DND-41 (cell line): ENCODE results near the gene COMTD1.
"Not testable (repeated sequence)": the region's sequence is repeated elsewhere in the genome, so short reads cannot be mapped to it uniquely, and the experiment has no call there.

ENCODE experiments used
- ATAC-seq: fragments of 200-7000 bp; cut with Tn5 transposase; 3 replicates; pipeline ENCODE4 v1.9.1; 2021; ENCODE audit warnings: low read depth; ENCODE audit not compliant: insufficient read depth
- DNase-seq: peaks from one replicate; pipeline ENCODE4 v3.0.0-alpha.2; 2020
- H2AFZ ChIP-seq: 2 replicates; pipeline ENCODE4 v1.6.0; 2012; ENCODE audit warnings: low read depth, low read length
- H3K27ac ChIP-seq: 2 replicates; pipeline ENCODE4 v1.5.1; 2012; ENCODE audit warnings: low read length, inconsistent platforms
- H3K27me3 ChIP-seq: fragments of 200-600 bp; sonication (generic); 2 replicates; pipeline ENCODE4 v1.6.0; 2012; ENCODE audit warnings: low read length, mild to moderate bottlenecking, inconsistent platforms; ENCODE audit not compliant: insufficient read depth, poor library complexity
- H3K36me3 ChIP-seq: 2 replicates; pipeline ENCODE4 v1.5.1; 2012; ENCODE audit warnings: low read length, inconsistent platforms; ENCODE audit not compliant: insufficient read depth
- H3K4me1 ChIP-seq: 2 replicates; pipeline ENCODE4 v1.5.1; 2012; ENCODE audit warnings: mild to moderate bottlenecking, low read length; ENCODE audit not compliant: insufficient read depth
- H3K4me2 ChIP-seq: 2 replicates; pipeline ENCODE4 v1.6.0; 2012; ENCODE audit warnings: mild to moderate bottlenecking, moderate library complexity, low read length, inconsistent platforms; ENCODE audit not compliant: insufficient read depth
- H3K4me3 ChIP-seq, 2 experiments: fragments of 200-600 bp in 1 of 2; shearing (Covaris generic) in 1 of 2; 2 replicates each; pipeline ENCODE4 v1.5.1; 2012 to 2016; ENCODE audit warnings: inconsistent platforms in 2 of 2, low read length in 2 of 2, mild to moderate bottlenecking in 2 of 2, low read depth in 1 of 2, moderate library complexity in 1 of 2
- H3K79me2 ChIP-seq: 2 replicates; pipeline ENCODE4 v1.6.0; 2012; ENCODE audit warnings: low read length, inconsistent platforms; ENCODE audit not compliant: insufficient read depth
- H3K9ac ChIP-seq: 2 replicates; pipeline ENCODE4 v1.6.0; 2012; ENCODE audit warnings: low read depth, mild to moderate bottlenecking, inconsistent platforms, low read length, moderate library complexity
- H3K9me3 ChIP-seq: 2 replicates; pipeline ENCODE4 v1.5.1; 2012; ENCODE audit warnings: low read length, moderate library complexity, mild to moderate bottlenecking, inconsistent platforms; ENCODE audit not compliant: insufficient read depth, severe bottlenecking
- H4K20me1 ChIP-seq: 2 replicates; pipeline ENCODE4 v1.6.0; 2012; ENCODE audit warnings: low read length; ENCODE audit not compliant: insufficient read depth
- EZH2 ChIP-seq: IDR thresholded peaks from 3 replicates; pipeline ENCODE4 v1.6.1; 2012; ENCODE audit warnings: borderline replicate concordance, low read depth, mild to moderate bottlenecking, moderate library complexity, low read length, inconsistent platforms; ENCODE audit not compliant: severe bottlenecking
- TF ChIP-seq, protein P1 (sequence below): IDR thresholded peaks from 2 replicates; pipeline ENCODE4 v1.5.1; 2012; ENCODE audit warnings: borderline replicate concordance, low read length, moderate library complexity, mild to moderate bottlenecking; ENCODE audit not compliant: poor library complexity, severe bottlenecking; ENCODE audit errors: extremely low read depth

Gene COMTD1

DNA sequence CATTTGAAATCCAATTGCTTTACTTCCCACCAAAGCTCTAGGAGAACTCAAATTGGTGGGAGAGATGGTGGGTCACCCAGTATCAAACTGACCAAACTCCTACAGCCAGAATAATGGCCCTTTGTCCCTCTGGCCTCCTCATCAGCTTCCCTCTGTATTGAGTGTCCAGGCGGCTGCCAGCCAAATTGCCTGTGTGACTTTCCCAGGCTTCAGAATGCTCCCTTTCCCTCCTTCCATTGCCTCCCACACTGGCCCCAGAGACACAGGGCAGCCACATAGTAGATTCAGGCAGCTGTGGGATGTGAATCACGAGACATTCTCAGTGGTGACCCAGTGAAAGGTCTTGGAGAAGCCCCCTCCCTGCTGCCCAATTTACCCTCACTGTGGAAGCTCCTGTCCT, 37.9 kb downstream of the COMTD1 start:
- no peak overlapping the region for H3K9ac ChIP-seq
- no peaks in the 10 kb centered on the region for H4K20me1 ChIP-seq
- H2AFZ ChIP-seq = no peak overlapping the region
- no peak overlapping the region for H3K4me3 ChIP-seq
- TF ChIP-seq, protein P1, sequence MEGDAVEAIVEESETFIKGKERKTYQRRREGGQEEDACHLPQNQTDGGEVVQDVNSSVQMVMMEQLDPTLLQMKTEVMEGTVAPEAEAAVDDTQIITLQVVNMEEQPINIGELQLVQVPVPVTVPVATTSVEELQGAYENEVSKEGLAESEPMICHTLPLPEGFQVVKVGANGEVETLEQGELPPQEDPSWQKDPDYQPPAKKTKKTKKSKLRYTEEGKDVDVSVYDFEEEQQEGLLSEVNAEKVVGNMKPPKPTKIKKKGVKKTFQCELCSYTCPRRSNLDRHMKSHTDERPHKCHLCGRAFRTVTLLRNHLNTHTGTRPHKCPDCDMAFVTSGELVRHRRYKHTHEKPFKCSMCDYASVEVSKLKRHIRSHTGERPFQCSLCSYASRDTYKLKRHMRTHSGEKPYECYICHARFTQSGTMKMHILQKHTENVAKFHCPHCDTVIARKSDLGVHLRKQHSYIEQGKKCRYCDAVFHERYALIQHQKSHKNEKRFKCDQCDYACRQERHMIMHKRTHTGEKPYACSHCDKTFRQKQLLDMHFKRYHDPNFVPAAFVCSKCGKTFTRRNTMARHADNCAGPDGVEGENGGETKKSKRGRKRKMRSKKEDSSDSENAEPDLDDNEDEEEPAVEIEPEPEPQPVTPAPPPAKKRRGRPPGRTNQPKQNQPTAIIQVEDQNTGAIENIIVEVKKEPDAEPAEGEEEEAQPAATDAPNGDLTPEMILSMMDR = no peak
- no peak for TF ChIP-seq EZH2
- H3K4me1 ChIP-seq = no peaks in the 10 kb centered on the region
- H3K9me3 ChIP-seq = no peaks in the 10 kb centered on the region
- 0 out of 2 replicates have a peak, but pooled peaks cover 2% of the 10 kb centered on the region for H3K36me3 ChIP-seq
- ATAC-seq (no peak), DNase-seq (no peak)
- no peak overlapping the region for H3K27ac ChIP-seq
- H3K79me2 ChIP-seq = no peaks in the 10 kb centered on the region
- no peaks in the 10 kb centered on the region for H3K27me3 ChIP-seq
- no peak overlapping the region for H3K4me2 ChIP-seq

DNA sequence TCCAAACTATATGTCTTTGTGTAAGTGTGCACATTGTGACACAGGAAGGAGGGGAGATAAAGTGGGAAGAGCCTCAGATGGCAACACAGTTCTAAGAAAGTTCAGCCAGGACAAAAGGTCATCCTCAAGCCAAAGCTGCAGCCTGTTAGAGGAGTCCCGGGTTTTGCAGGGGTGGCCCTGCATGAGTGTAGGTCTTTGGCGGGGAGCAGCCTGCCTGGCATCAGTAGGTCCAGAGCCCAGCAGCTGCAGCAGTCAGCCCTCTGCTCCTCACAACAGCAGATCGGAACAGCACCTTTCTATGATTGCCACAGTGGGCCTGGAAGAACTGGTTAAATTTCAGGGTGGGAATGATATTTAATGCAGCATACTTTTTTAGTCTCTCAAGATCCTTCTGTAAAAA, 38.7 kb downstream of the COMTD1 start:
- Histone ChIP-seq H2AFZ (no peak overlapping the region), H3K27me3 (no peaks in the 10 kb centered on the region)

DNA sequence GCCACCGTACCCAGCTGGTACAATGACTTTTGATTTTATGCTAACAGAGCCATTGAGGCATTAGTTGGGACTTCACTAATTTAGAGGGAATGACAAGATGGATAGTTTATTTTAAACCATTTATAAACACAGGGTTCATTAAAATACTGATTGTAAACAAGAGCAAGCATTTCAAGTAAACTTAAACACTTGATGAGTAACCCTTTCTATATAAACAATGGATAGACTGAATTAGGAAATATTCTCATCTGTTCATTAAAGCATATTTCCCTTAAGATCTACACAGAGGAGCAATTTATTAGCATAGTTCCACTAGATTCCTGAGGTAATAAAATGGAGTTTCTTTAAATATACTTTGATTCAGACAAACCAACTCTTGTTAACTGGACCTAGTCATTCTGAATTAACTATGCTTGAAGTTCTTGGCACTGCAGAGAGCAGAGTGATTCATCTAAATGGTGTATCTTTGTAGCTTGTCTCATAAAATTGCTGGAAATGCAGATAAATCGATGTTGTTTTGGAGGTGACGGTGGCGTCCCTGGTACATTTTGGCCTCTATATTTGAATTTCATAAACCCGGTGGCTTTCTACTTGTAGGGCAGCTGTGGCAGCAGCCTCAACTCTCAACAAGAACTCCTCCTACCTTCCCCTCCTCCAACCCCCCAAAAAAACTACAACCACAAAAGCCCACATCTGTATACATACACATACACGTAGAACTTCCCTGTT, 40.6 kb downstream of the COMTD1 start:
- H4K20me1 ChIP-seq = no peaks in the 10 kb centered on the region
- no peak overlapping the region for H3K27ac ChIP-seq

More for the DNA sequence above, 38.7 kb downstream of the COMTD1 start:
- TF ChIP-seq, protein P1 = no peak
- TF ChIP-seq EZH2 = no peak
- H3K4me2 ChIP-seq = no peak overlapping the region
- no peak for DNase-seq
- H3K9me3 ChIP-seq = no peaks in the 10 kb centered on the region
- no peak overlapping the region for H3K27ac ChIP-seq
- no peak overlapping the region for H3K4me3 ChIP-seq
- no peaks in the 10 kb centered on the region for H3K79me2 ChIP-seq
- H4K20me1 ChIP-seq = no peaks in the 10 kb centered on the region
- 0 out of 2 replicates have a peak, but pooled peaks cover 2% of the 10 kb centered on the region for H3K36me3 ChIP-seq
- ATAC-seq = no peak
- no peak overlapping the region for H3K9ac ChIP-seq
- no peaks in the 10 kb centered on the region for H3K4me1 ChIP-seq

DNA sequence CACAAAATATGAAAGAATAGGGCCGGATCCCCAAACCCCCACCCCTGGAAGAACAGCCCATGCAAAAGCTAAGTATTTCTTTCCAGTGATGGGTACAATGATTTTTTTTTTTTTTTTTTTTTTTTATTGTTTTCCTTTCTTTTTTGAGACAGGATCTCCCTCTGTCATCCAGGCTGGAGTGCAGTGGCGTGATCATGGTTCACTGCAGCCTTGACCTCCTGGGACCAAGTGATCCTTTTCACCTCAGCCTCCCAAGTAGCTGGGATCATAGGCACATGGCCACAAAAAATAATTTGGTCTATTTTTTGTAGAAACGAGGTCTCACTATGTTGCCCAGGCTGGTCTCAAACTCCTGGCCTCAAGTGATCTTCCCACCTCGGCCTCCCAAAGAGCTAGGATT, 41.1 kb downstream of the COMTD1 start:
- not testable (repeated sequence) for H3K4me2 ChIP-seq

More for the DNA sequence above, 40.6 kb downstream of the COMTD1 start:
- TF ChIP-seq, protein P1 = no peak
- no peak for TF ChIP-seq EZH2
- no peaks in the 10 kb centered on the region for H3K9me3 ChIP-seq
- H3K4me2 ChIP-seq = no peak overlapping the region
- H3K27me3 ChIP-seq = no peaks in the 10 kb centered on the region
- no peak overlapping the region for H3K4me3 ChIP-seq
- no peak overlapping the region for H3K9ac ChIP-seq
- no peaks in the 10 kb centered on the region for H3K4me1 ChIP-seq
- 0 out of 2 replicates have a peak, but pooled peaks cover 2% of the 10 kb centered on the region for H3K36me3 ChIP-seq
- H3K79me2 ChIP-seq = no peaks in the 10 kb centered on the region
- DNase-seq (no peak), ATAC-seq (no peak)
- H2AFZ ChIP-seq = no peak overlapping the region

More for the DNA sequence above, 41.1 kb downstream of the COMTD1 start:
- not testable (repeated sequence) for H3K4me3 ChIP-seq, H3K9ac ChIP-seq, H3K36me3 ChIP-seq, DNase-seq, ATAC-seq, H3K27ac ChIP-seq, H3K4me1 ChIP-seq, H3K9me3 ChIP-seq, H4K20me1 ChIP-seq, H3K79me2 ChIP-seq, H3K27me3 ChIP-seq, H2AFZ ChIP-seq
